H1 (cell line): ENCODE measurements around the gene CRNKL1. TPM values are rescaled to one million over a fixed set of nuclear protein-coding genes. Genes with fewer than 3 reads are reported as not detected.

Experiments used
- CTCF ChIA-PET: fragments of 300-600 bp; sonication (Branson Sonifier 250); formaldehyde crosslinking; loops from one replicate; lab custom pipeline; 2021; ENCODE audit not compliant: partially characterized antibody; lab: Charles Lee
- POLR2A ChIA-PET: fragments of 300-600 bp; sonication (Branson Sonifier 250); formaldehyde crosslinking; loops from one replicate; lab custom pipeline; 2021; ENCODE audit warnings: inconsistent platforms; ENCODE audit not compliant: partially characterized antibody; lab: Charles Lee
- DNase-seq, 2 experiments: peaks; one replicate each; pipeline versions ENCODE4 v3.0.0 to v3.0.0-alpha.2; 2010 to 2022; ENCODE audit warnings: low spot score in 2 of 2, low read depth in 1 of 2, mixed read lengths in 1 of 2
- FAIRE-seq: peaks from 2 replicates; lab custom pipeline; 2011; peaks lifted over from hg19 to GRCh38; lab: Jason Lieb, UNC
- H2AFZ ChIP-seq: 2 replicates; pipeline ENCODE4 v1.8.1; 2012; ENCODE audit warnings: low read length, inconsistent platforms
- H2AK5ac ChIP-seq: 2 replicates; pipeline ENCODE4 v1.6.1; 2013; ENCODE audit warnings: low read depth, low read length
- H2BK120ac ChIP-seq: replicated peaks from 2 replicates; pipeline ENCODE3; 2013; ENCODE audit warnings: low read depth, low read length, inconsistent platforms
- H2BK12ac ChIP-seq: 2 replicates; pipeline ENCODE4 v1.6.1; 2013; ENCODE audit warnings: low read depth, low read length
- H2BK15ac ChIP-seq: 2 replicates; pipeline ENCODE4 v1.6.1; 2013; ENCODE audit warnings: low read length
- H2BK20ac ChIP-seq: 2 replicates; pipeline ENCODE4 v1.6.1; 2013; ENCODE audit warnings: low read length
- H2BK5ac ChIP-seq: 2 replicates; pipeline ENCODE4 v1.6.1; 2013; ENCODE audit warnings: low read depth, low read length
- H3K14ac ChIP-seq: 2 replicates; pipeline ENCODE4 v1.6.1; 2013; ENCODE audit warnings: inconsistent platforms; ENCODE audit not compliant: insufficient read length
- H3K18ac ChIP-seq: 2 replicates; pipeline ENCODE4 v1.6.1; 2013; ENCODE audit warnings: low read length; ENCODE audit errors: extremely low read depth
- H3K23ac ChIP-seq: 2 replicates; pipeline ENCODE4 v1.6.1; 2013; ENCODE audit warnings: inconsistent platforms; ENCODE audit not compliant: insufficient read length
- H3K23me2 ChIP-seq: 2 replicates; pipeline ENCODE4 v1.6.1; 2013; ENCODE audit warnings: low read depth, low read length
- H3K27ac ChIP-seq: 2 replicates; pipeline ENCODE4 v1.6.1; 2011; ENCODE audit warnings: low read depth, low read length, inconsistent platforms
- H3K27me3 ChIP-seq, 4 experiments: replicated peaks in 1 of 4; 1 replicate in 1 of 4; 2 replicates in 3 of 4; pipeline versions ENCODE4 v1.6.1 to v1.8.1; 2011 to 2013; ENCODE audit warnings: low read length in 3 of 4, mild to moderate bottlenecking in 3 of 4, inconsistent platforms in 2 of 4, mixed read lengths in 2 of 4, moderate library complexity in 1 of 4; ENCODE audit not compliant: control insufficient read depth in 3 of 4, insufficient read depth in 3 of 4; ENCODE audit errors: extremely low read depth in 1 of 4
- H3K36me3 ChIP-seq, 4 experiments: 2 replicates each; pipeline versions ENCODE4 v1.6.1 to v1.8.1; 2011 to 2013; ENCODE audit warnings: mild to moderate bottlenecking in 4 of 4, low read length in 3 of 4, moderate library complexity in 2 of 4, control low read depth in 1 of 4, inconsistent platforms in 1 of 4; ENCODE audit not compliant: insufficient read depth in 4 of 4, control insufficient read depth in 2 of 4
- H3K4ac ChIP-seq: replicated peaks from 2 replicates; pipeline ENCODE3; 2013; ENCODE audit warnings: low read length, low read depth, mixed read lengths, inconsistent platforms; ENCODE audit not compliant: insufficient read length
- H3K4me1 ChIP-seq, 4 experiments: replicated peaks in 1 of 4; 1 replicate in 1 of 4; 2 replicates in 3 of 4; pipeline versions ENCODE4 v1.6.1 to v1.8.1; 2011 to 2013; ENCODE audit warnings: low read length in 3 of 4, inconsistent platforms in 2 of 4, mixed read lengths in 1 of 4; ENCODE audit not compliant: insufficient read depth in 4 of 4, control insufficient read depth in 3 of 4
- H3K4me2 ChIP-seq, 2 experiments: 2 replicates each; pipeline versions ENCODE4 v1.6.1 to v1.8.1; 2011 to 2013; ENCODE audit warnings: low read depth in 2 of 2, low read length in 2 of 2, control low read depth in 1 of 2, inconsistent platforms in 1 of 2, mild to moderate bottlenecking in 1 of 2; ENCODE audit not compliant: insufficient read depth in 1 of 2
- H3K4me3 ChIP-seq, 4 experiments: fragments of 200-600, 300-600 bp in 1 of 4; sonication (generic), shearing (Covaris generic), sonication (Bioruptor Twin) in 1 of 4; 2 replicates each; pipeline versions ENCODE4 v1.5.1 to v1.8.1; 2011 to 2016; ENCODE audit warnings: low read length in 4 of 4, low read depth in 3 of 4, control low read depth in 2 of 4, inconsistent platforms in 2 of 4, mild to moderate bottlenecking in 2 of 4, mixed read lengths in 1 of 4, moderate library complexity in 1 of 4; ENCODE audit not compliant: insufficient read depth in 2 of 4; ENCODE audit errors: extremely low read depth in 1 of 4
- H3K56ac ChIP-seq: replicated peaks from 2 replicates; pipeline ENCODE3; 2013; ENCODE audit warnings: low read depth, mild to moderate bottlenecking, mixed read lengths, low read length, inconsistent platforms; ENCODE audit not compliant: insufficient read length
- H3K79me1 ChIP-seq: 2 replicates; pipeline ENCODE4 v1.6.1; 2013; ENCODE audit warnings: low read depth, low read length, control low read depth
- H3K79me2 ChIP-seq, 2 experiments: 2 replicates each; pipeline versions ENCODE4 v1.6.1 to v1.8.1; 2012 to 2013; ENCODE audit warnings: low read length in 2 of 2, mild to moderate bottlenecking in 2 of 2, inconsistent platforms in 1 of 2; ENCODE audit not compliant: insufficient read depth in 2 of 2, control insufficient read depth in 1 of 2
- H3K9ac ChIP-seq, 4 experiments: replicated peaks in 1 of 4; 1 replicate in 1 of 4; 2 replicates in 3 of 4; pipeline versions ENCODE4 v1.6.1 to v1.8.1; 2011 to 2013; ENCODE audit warnings: low read depth in 3 of 4, low read length in 3 of 4, control low read depth in 2 of 4, mild to moderate bottlenecking in 2 of 4, moderate library complexity in 2 of 4, inconsistent platforms in 1 of 4; ENCODE audit errors: extremely low read depth in 1 of 4
- H3K9me3 ChIP-seq, 2 experiments: 2 replicates each; pipeline versions ENCODE4 v1.6.1 to v1.8.1; 2012 to 2013; ENCODE audit warnings: mild to moderate bottlenecking in 2 of 2, moderate library complexity in 2 of 2, control low read depth in 1 of 2, inconsistent platforms in 1 of 2, low read depth in 1 of 2, low read length in 1 of 2, mixed read lengths in 1 of 2; ENCODE audit not compliant: insufficient read depth in 2 of 2
- H4K20me1 ChIP-seq, 2 experiments: replicated peaks in 1 of 2; 2 replicates each; pipeline versions ENCODE3 to v1.8.1; 2011 to 2013; ENCODE audit warnings: inconsistent platforms in 2 of 2, low read length in 2 of 2, mild to moderate bottlenecking in 1 of 2; ENCODE audit not compliant: insufficient read depth in 2 of 2, control insufficient read depth in 1 of 2
- H4K5ac ChIP-seq: 2 replicates; pipeline ENCODE4 v1.6.1; 2013; ENCODE audit warnings: low read length, low read depth, mixed read lengths, inconsistent platforms; ENCODE audit not compliant: insufficient read length
- H4K8ac ChIP-seq: 2 replicates; pipeline ENCODE4 v1.8.0; 2013; ENCODE audit warnings: mild to moderate bottlenecking, moderate library complexity, low read length, inconsistent platforms; ENCODE audit not compliant: insufficient read depth; ENCODE audit errors: extremely low read depth
- H4K91ac ChIP-seq: replicated peaks from 2 replicates; pipeline ENCODE3; 2013; ENCODE audit warnings: low read length, mixed read lengths, inconsistent platforms; ENCODE audit not compliant: insufficient read length
- MAFK ChIP-seq: IDR thresholded peaks from 2 replicates; pipeline ENCODE4 v1.6.1; 2012; ENCODE audit warnings: low read depth, mild to moderate bottlenecking, improper control_type of control experiment, low read length
- PHF8 ChIP-seq: fragments of 200-600 bp; sonication (generic); conservative IDR thresholded peaks from 2 replicates; pipeline ENCODE4 v1.7.1; 2012; ENCODE audit warnings: low read depth, mild to moderate bottlenecking, inconsistent platforms, low read length, moderate library complexity
- polyA plus RNA-seq, 7 experiments: library from polyadenylated mRNA; depleted of rRNA in 3 of 7; stranded (reverse) in 5 of 7; unstranded in 2 of 7; fragments of >200 nt in 5 of 7; fragments of 200-250 nt in 2 of 7; gene quantifications; 1 replicate in 5 of 7; 2 replicates in 1 of 7; 4 replicates in 1 of 7; pipeline versions ENCODE4 v1.2.1 to v1.2.3, GENCODE V29; 2011 to 2013; ENCODE audit warnings: missing spikeins in 2 of 7, mixed read lengths in 2 of 7
- total RNA-seq: library from RNA; stranded (reverse); fragmentation: NEBNext Ultra II Directional; extraction: Animal tissue kit (Norgen Biotek cat#: 25700); gene quantifications from 2 replicates; pipeline ENCODE4 v1.2.1, GENCODE V29; 2021

The CRNKL1 gene
- total and polyA plus RNA-seq, 2 of the 8 experiments (the other 6 are each of a cell fraction or from before 2014, with no cell fraction given) = 4.0 to 26.5 TPM

DNA sequence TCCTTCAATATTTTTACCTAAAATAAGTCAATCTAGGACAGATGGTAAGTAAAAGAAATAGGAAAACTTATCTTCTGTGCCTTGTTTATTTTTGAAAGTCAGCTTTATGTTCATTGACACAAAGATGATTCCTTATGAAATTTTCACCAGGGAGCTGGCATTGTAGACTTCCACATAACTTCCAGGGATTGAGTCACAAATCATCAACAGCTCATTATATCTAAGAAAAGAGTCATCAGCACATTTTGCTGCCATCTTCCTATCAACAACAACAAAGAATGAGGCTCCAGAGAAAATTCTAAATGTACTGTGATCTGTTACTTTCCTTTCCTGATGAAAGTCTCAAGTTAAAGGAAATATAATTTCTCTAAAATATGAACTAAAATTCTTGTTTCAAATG, 48.6 kb upstream of the CRNKL1 start:
- no peak overlapping the region for H2AFZ ChIP-seq
- no peak overlapping the region for H2AK5ac ChIP-seq
- H2BK15ac ChIP-seq = no peak overlapping the region
- no peaks in the 10 kb centered on the region for H3K27me3 ChIP-seq
- H3K4me3 ChIP-seq = no peak overlapping the region
- no peak overlapping the region for H3K56ac ChIP-seq
- FAIRE-seq = no peak
- ChIA-PET CTCF (interaction anchor here (1.0 to 1.7 kb wide), 3 partner anchors 9 to 351 kb away, joined by 3 to 4 read pairs (median 3); no protein-coding TSS in a partner anchor), POLR2A (no interaction called here)
- H3K4ac ChIP-seq = no peak overlapping the region
- no peak overlapping the region for H2BK12ac ChIP-seq
- no peak overlapping the region for H3K4me2 ChIP-seq
- no peak overlapping the region for H4K5ac ChIP-seq
- no peaks in the 10 kb centered on the region for H3K79me2 ChIP-seq
- no peak for DNase-seq
- no peaks in the 10 kb centered on the region for H3K79me1 ChIP-seq
- H3K27ac ChIP-seq = no peak overlapping the region
- H3K4me1 ChIP-seq = no peaks in the 10 kb centered on the region
- H2BK120ac ChIP-seq = no peak overlapping the region
- no peak overlapping the region for H3K14ac ChIP-seq
- no peak overlapping the region for H2BK20ac ChIP-seq
- H3K9me3 ChIP-seq = no peaks in the 10 kb centered on the region
- H4K8ac ChIP-seq = no peak overlapping the region
- no peak overlapping the region for H2BK5ac ChIP-seq
- no peaks in the 10 kb centered on the region for H3K23me2 ChIP-seq
- H3K36me3 ChIP-seq = no peaks in the 10 kb centered on the region
- no peak overlapping the region for H3K9ac ChIP-seq
- no peaks in the 10 kb centered on the region for H4K20me1 ChIP-seq
- H3K23ac ChIP-seq = no peak overlapping the region
- no peak overlapping the region for H4K91ac ChIP-seq
- no peak overlapping the region for H3K18ac ChIP-seq
- TF ChIP-seq MAFK (no peak), PHF8 (no peak)
